A673 (cell line): ENCODE results near the gene FBXL19. TPM values are rescaled to one million over a fixed set of nuclear protein-coding genes. Genes with fewer than 3 reads are reported as not detected.

Experiments used
- BruUV-seq: library from RNA; stranded (reverse); fragments of 400-500 nt; replicated peaks from 2 replicates; lab custom pipeline; 2021; lab: Mats Ljungman, UMichigan
- CTCF ChIA-PET: fragments of 300-600 bp; sonication (Branson Sonifier 250); formaldehyde crosslinking; loops from one replicate; lab custom pipeline; 2022; ENCODE audit warnings: antibody characterized with exemption; lab: Charles Lee
- POLR2A ChIA-PET: fragments of 300-600 bp; sonication (Branson Sonifier 250); formaldehyde crosslinking; loops from one replicate; lab custom pipeline; 2022; ENCODE audit warnings: antibody characterized with exemption; ENCODE audit not compliant: low non-redundant PET; lab: Charles Lee
- DNase-seq: peaks from one replicate; pipeline ENCODE4 v3.0.0-alpha.2; 2015; ENCODE audit warnings: low spot score
- H3K27ac ChIP-seq: fragments of 200-600 bp; sonication (generic); 2 replicates; pipeline ENCODE4 v1.5.1; 2016; ENCODE audit warnings: mixed run types, low read depth, mild to moderate bottlenecking, mixed read lengths, antibody characterized with exemption, low read length; ENCODE audit not compliant: poor library complexity, severe bottlenecking
- H3K27me3 ChIP-seq: fragments of 200-600 bp; sonication (generic); replicated peaks from 2 replicates; pipeline ENCODE4 v1.6.1; 2017; ENCODE audit warnings: mixed run types, low read depth, mild to moderate bottlenecking, mixed read lengths, antibody characterized with exemption, low read length; ENCODE audit not compliant: insufficient read depth, poor library complexity
- H3K36me3 ChIP-seq: fragments of 200-600 bp; sonication (generic); 2 replicates; pipeline ENCODE4 v1.6.1; 2016; ENCODE audit warnings: mixed run types, mild to moderate bottlenecking, mixed read lengths, antibody characterized with exemption, low read length; ENCODE audit not compliant: insufficient read depth, poor library complexity, severe bottlenecking
- H3K4me1 ChIP-seq: fragments of 200-600 bp; sonication (generic); 2 replicates; pipeline ENCODE4 v1.6.1; 2017; ENCODE audit warnings: mixed run types, mild to moderate bottlenecking, mixed read lengths, antibody characterized with exemption, low read length; ENCODE audit not compliant: insufficient read depth, poor library complexity, severe bottlenecking
- H3K4me3 ChIP-seq: fragments of 200-600 bp; sonication (generic); 2 replicates; pipeline ENCODE4 v1.5.1; 2016; ENCODE audit warnings: low read depth, mixed run types, mild to moderate bottlenecking, mixed read lengths, low read length; ENCODE audit not compliant: poor library complexity, severe bottlenecking
- H3K9me3 ChIP-seq: fragments of 200-600 bp; sonication (generic); 2 replicates; pipeline ENCODE4 v1.6.1; 2016; ENCODE audit warnings: mixed run types, low read depth, mild to moderate bottlenecking, mixed read lengths, antibody characterized with exemption, low read length; ENCODE audit not compliant: poor library complexity, severe bottlenecking
- EZH2 ChIP-seq: fragments of 200-600 bp; sonication (generic); IDR thresholded peaks from 2 replicates; pipeline ENCODE4 v1.6.1; 2017; ENCODE audit warnings: borderline replicate concordance, low read depth, mild to moderate bottlenecking, mixed read lengths, antibody characterized with exemption, low read length; ENCODE audit not compliant: poor library complexity, severe bottlenecking
- intact Hi-C: fragments of 100-400 bp; cut with micrococcal nuclease; formaldehyde crosslinking; loops from one replicate; pipeline ENCODE4 v1.10.0; 2022; ENCODE audit not compliant: unreplicated experiment
- total RNA-seq: library from RNA; stranded (reverse); gene quantifications from 2 replicates; pipeline ENCODE4 v1.2.3, GENCODE V29; 2021
- TF ChIP-seq, protein P1 (sequence below): fragments of 300-800, 200-600 bp; sonication (generic); conservative IDR thresholded peaks from 2 replicates; pipeline ENCODE4 v1.5.1; 2017; ENCODE audit warnings: low read depth, mild to moderate bottlenecking, antibody characterized with exemption, low read length, moderate library complexity, mixed read lengths

Gene FBXL19
- total RNA-seq, 1 experiment from 2014 or later: 39.3 TPM

DNA sequence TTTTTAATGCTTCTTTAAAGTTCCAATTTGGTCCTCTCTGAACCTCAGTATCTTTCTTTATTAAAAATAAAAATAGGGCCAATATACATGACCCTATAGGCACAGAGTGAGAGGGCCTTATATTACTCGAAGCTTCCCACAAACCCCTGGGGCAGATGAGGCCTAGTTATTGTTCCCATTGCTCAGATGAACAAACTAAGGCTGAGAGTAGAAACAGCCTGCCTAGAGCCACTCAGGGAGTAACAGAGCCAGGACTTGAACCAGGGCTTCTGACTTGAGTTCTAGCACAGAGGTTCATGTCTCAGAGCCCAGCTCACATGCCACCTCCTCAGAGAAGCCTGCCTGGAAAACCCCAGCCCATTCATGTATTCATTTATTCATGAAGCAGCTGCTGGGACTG is 37.2 kb upstream of the FBXL19 start:
- TF ChIP-seq EZH2: no peak
- TF ChIP-seq, protein P1, sequence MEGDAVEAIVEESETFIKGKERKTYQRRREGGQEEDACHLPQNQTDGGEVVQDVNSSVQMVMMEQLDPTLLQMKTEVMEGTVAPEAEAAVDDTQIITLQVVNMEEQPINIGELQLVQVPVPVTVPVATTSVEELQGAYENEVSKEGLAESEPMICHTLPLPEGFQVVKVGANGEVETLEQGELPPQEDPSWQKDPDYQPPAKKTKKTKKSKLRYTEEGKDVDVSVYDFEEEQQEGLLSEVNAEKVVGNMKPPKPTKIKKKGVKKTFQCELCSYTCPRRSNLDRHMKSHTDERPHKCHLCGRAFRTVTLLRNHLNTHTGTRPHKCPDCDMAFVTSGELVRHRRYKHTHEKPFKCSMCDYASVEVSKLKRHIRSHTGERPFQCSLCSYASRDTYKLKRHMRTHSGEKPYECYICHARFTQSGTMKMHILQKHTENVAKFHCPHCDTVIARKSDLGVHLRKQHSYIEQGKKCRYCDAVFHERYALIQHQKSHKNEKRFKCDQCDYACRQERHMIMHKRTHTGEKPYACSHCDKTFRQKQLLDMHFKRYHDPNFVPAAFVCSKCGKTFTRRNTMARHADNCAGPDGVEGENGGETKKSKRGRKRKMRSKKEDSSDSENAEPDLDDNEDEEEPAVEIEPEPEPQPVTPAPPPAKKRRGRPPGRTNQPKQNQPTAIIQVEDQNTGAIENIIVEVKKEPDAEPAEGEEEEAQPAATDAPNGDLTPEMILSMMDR: no peak
- ChIA-PET CTCF (no interaction called here), POLR2A (no interaction called here)
- H3K4me3 ChIP-seq: no peak overlapping the region
- peaks cover 15% of the 10 kb centered on the region for H3K36me3 ChIP-seq
- DNase-seq: no peak
- H3K27ac ChIP-seq: no peak overlapping the region
- H3K27me3 ChIP-seq: no peaks in the 10 kb centered on the region
- no peaks in the 10 kb centered on the region for H3K4me1 ChIP-seq
- no TSS peak for BruUV-seq
- H3K9me3 ChIP-seq: no peaks in the 10 kb centered on the region
- intact Hi-C loops: no loop called here

DNA sequence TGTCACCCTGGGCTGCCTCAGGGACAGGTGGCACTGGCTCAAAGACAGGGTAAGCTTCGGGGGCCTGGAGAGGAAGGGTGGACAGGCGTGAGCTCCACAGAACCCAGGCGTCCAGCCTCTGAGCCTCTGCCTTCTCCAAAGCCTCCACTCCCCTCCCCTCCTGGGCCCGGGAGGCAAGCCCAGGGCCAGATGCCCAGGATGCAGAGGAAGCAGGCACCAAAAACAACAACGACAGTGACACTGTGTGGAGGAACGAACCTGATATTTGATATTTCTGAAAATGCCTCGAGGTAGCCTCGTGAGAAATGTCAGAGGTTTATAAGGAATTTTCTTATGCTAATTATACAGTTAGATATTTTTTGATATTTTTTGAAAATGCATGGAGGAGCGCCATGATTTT is 35.4 kb upstream of the FBXL19 start:
- Histone ChIP-seq H3K9me3 (no peaks in the 10 kb centered on the region), H3K27ac (no peak overlapping the region), H3K4me1 (peaks cover 2% of the 10 kb centered on the region), H3K27me3 (no peaks in the 10 kb centered on the region), H3K4me3 (no peak overlapping the region), H3K36me3 (peaks cover 24% of the 10 kb centered on the region)
- CTCF ChIA-PET: interaction anchor here (0.7 kb wide), 1 partner anchor 44 kb away, joined by 3 read pairs; no protein-coding TSS in a partner anchor
- POLR2A ChIA-PET: no interaction called here
- TF ChIP-seq, protein P1: no peak
- no peak for TF ChIP-seq EZH2
- intact Hi-C loops: no loop called here
- BruUV-seq: no TSS peak
- DNase-seq: no peak

GRCh38 chr16:30888856-30889499 is 34.4 kb upstream of the FBXL19 start:
- Histone ChIP-seq H3K4me1 (peaks cover 5% of the 10 kb centered on the region), H3K27ac (no peak overlapping the region), H3K9me3 (no peaks in the 10 kb centered on the region), H3K4me3 (no peak overlapping the region), H3K27me3 (no peaks in the 10 kb centered on the region), H3K36me3 (peaks cover 24% of the 10 kb centered on the region)
- no TSS peak for BruUV-seq
- ChIA-PET POLR2A (no interaction called here), CTCF (no interaction called here)
- intact Hi-C loops: no loop called here
- TF ChIP-seq, protein P1: no peak
- no peak for TF ChIP-seq EZH2
- DNase-seq: no peak
